ENCODE results near the gene CSRP3. TPM values are rescaled to one million over a fixed set of nuclear protein-coding genes. Genes with fewer than 3 reads are reported as not detected.

CSRP3 gene
- total and polyA plus RNA-seq, 9 of the 15 experiments (the other 6 are each of a cell fraction or from before 2014, with no cell fraction given), result 0.14 TPM; not detected in 8

GRCh38 chr11:19241260-19242178 lies 39.7 kb upstream of the CSRP3 start (continued):
- TF ChIP-seq ZNF639 (CRISPR knock-in tag; conservative IDR thresholded peaks at IDR 0.05 in 1 of 2, IDR thresholded peaks at IDR 0.05 in 1 of 2) (peak in 1 of 2 experiments; percentile 68; a peak in 2 of 4 replicates), NONO (IDR thresholded peaks at IDR 0.05; ENCODE audit: low read depth in 2 of 2, low read length in 1 of 2) (peak in 1 of 2 experiments; percentile 70; a peak in 1 of 4 replicates), U2AF1 (optimal IDR thresholded peaks at IDR 0.05; ENCODE audit: low read depth, low read length) (peak; percentile 21), ASH1L (IDR thresholded peaks at IDR 0.05; ENCODE audit: borderline replicate concordance, low read depth, partially characterized antibody) (no peak), ZNF384 (IDR thresholded peaks at IDR 0.05; ENCODE audit: low read depth, low read length) (peak; percentile 88), HNRNPK (IDR thresholded peaks at IDR 0.05; ENCODE audit: low read depth, low read length, poor library complexity, severe bottlenecking) (peak; percentile 16), E2F3 (CRISPR knock-in tag; IDR thresholded peaks at IDR 0.05) (peak; percentile 7; the same call in 1 of the 2 replicates), PCBP1 (IDR thresholded peaks at IDR 0.05; ENCODE audit: low read depth, low read length, poor library complexity, severe bottlenecking) (peak; percentile 35), THAP12 (CRISPR knock-in tag; IDR thresholded peaks at IDR 0.05) (peak; percentile 48; the same call in 1 of the 2 replicates), RBM14 (IDR thresholded peaks at IDR 0.05; ENCODE audit: borderline replicate concordance, insufficient read depth, low read depth, low read length) (no peak), HMGXB4 (CRISPR knock-in tag; IDR thresholded peaks at IDR 0.05) (no peak), LEF1 (IDR thresholded peaks at IDR 0.05) (no peak), CBFB (CRISPR knock-in tag; IDR thresholded peaks at IDR 0.05) (no peak), FOXM1 (IDR thresholded peaks at IDR 0.05; ENCODE audit: low read depth) (no peak), FOXM1 (CRISPR knock-in tag; IDR thresholded peaks at IDR 0.05; ENCODE audit: low read depth) (peak; percentile 0; the same call in 1 of the 2 replicates), NFRKB (IDR thresholded peaks at IDR 0.05; ENCODE audit: low read depth) (no peak), CREB1 (IDR thresholded peaks at IDR 0.05) (0 out of 2 replicates have a peak, but pooled peaks have one; percentile 5), CREB1 (CRISPR knock-in tag; IDR thresholded peaks at IDR 0.05) (no peak), ZFX (CRISPR knock-in tag; IDR thresholded peaks at IDR 0.05) (peak; percentile 79)
